ENCODE data around the gene ARIH1. TPM values are rescaled to one million over a fixed set of nuclear protein-coding genes. Genes with fewer than 3 reads are reported as not detected.

ARIH1 gene
- total RNA-seq, 2 donors from 2014 or later = 102 to 151 TPM

DNA sequence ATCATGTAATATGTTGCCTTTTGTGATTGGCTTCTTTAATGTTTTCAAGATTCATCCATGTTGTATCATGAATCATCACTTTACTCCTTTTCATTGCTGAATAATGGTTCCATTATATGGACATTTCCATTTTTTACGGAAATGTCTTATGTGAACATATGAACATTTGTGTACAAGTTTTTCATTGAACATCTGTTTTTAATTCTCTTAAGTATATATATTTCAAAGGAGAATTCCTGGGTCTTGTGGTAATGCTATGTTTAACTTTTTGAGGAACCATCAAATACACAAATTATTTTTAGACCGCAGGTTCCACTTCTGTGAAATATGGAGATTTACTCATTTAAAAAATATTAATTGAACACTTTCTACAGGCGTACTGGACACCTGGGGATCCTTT is 85.7 kb downstream of the ARIH1 start:
- no peaks in the 10 kb centered on the region for H3K27me3 ChIP-seq
- TF ChIP-seq, protein P1, sequence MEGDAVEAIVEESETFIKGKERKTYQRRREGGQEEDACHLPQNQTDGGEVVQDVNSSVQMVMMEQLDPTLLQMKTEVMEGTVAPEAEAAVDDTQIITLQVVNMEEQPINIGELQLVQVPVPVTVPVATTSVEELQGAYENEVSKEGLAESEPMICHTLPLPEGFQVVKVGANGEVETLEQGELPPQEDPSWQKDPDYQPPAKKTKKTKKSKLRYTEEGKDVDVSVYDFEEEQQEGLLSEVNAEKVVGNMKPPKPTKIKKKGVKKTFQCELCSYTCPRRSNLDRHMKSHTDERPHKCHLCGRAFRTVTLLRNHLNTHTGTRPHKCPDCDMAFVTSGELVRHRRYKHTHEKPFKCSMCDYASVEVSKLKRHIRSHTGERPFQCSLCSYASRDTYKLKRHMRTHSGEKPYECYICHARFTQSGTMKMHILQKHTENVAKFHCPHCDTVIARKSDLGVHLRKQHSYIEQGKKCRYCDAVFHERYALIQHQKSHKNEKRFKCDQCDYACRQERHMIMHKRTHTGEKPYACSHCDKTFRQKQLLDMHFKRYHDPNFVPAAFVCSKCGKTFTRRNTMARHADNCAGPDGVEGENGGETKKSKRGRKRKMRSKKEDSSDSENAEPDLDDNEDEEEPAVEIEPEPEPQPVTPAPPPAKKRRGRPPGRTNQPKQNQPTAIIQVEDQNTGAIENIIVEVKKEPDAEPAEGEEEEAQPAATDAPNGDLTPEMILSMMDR (IDR thresholded peaks at IDR 0.05) = no peak
- H3K4me1 ChIP-seq = no peaks in the 10 kb centered on the region
- no peak overlapping the region for H3K27ac ChIP-seq
- H3K9me3 ChIP-seq = no peaks in the 10 kb centered on the region
- intact Hi-C loops (cut with DNase I) = no loop called here
- no peak overlapping the region for H3K4me3 ChIP-seq
- H3K36me3 ChIP-seq = no peaks in the 10 kb centered on the region
- H3K9ac ChIP-seq (ENCODE audit: low read depth in 2 of 2, low read length in 2 of 2) = no peak overlapping the region
- DNase-seq = no peak

DNA sequence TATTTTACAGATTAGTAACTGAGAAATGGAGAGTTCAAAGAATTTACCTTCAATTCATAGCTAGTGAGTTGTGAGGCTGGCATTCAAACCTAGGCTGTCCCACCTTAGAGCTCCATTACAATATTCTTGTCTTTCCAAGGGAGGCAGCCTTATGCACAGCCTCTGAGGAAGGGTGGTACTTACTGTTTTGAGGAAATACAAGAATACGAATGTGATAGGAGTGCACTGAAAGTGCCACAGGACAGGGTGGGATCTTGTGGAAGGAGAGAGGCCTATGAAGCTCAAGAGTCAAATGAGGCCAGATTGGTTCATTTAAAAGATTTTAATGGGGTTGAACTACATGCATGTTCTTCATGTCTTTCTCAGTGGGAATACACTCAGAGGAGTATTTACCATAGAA is 86.3 kb downstream of the ARIH1 start:
- intact Hi-C loops (cut with DNase I) = no loop called here
- Histone ChIP-seq H3K4me1 (no peaks in the 10 kb centered on the region), H3K9ac (ENCODE audit: low read depth in 2 of 2, low read length in 2 of 2) (no peak overlapping the region), H3K36me3 (no peaks in the 10 kb centered on the region), H3K9me3 (no peaks in the 10 kb centered on the region), H3K4me3 (no peak overlapping the region), H3K27me3 (no peaks in the 10 kb centered on the region), H3K27ac (no peak overlapping the region)
- no peak for DNase-seq
- TF ChIP-seq, protein P1 (IDR thresholded peaks at IDR 0.05) = no peak

DNA sequence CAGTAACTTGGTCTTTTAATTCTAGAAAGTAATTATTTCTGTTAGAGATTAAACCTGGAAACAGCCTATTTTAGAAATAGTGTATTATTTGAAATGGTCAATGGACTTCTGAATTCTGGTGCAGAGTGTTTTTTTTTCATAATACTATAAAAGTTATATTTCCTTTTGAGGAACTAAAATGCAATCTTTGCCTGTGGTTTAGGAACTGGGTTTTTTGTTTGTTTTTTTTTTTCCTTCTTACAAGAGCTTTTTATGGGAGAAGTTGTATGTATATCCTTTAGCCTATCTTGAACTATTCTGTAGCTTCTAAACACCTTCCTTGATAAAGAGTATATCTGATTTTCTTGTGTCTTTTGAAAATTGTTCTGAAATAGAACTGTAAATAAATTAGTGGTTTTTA is 88.3 kb downstream of the ARIH1 start:
- intact Hi-C loops (cut with DNase I) = no loop called here
- Histone ChIP-seq H3K27ac (no peak overlapping the region), H3K4me3 (no peak overlapping the region), H3K27me3 (no peaks in the 10 kb centered on the region), H3K9me3 (no peaks in the 10 kb centered on the region), H3K4me1 (no peaks in the 10 kb centered on the region), H3K9ac (ENCODE audit: low read depth in 2 of 2, low read length in 2 of 2) (no peak overlapping the region), H3K36me3 (no peaks in the 10 kb centered on the region)
- TF ChIP-seq, protein P1 (IDR thresholded peaks at IDR 0.05) = no peak
- no peak for DNase-seq

DNA sequence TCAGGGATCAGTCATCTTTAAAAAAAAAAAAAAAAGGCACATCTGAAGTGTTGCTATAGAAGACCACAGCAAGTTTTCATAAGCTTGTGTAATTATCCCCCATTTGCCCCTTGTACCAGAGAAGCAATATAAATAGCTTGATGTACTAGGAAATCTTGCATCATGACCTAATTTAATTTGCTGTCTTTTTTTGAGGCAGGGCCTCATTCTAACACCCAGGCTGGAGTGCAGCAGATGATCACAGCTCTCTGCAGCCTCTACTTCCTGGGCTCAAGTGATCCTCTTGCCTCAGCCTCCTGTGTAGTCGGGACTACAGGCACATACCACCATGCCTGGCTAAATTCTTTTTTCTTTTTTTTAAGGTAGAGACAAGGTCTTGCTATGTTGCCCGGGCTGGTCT is 88.7 kb downstream of the ARIH1 start:
- no peak for DNase-seq
- H3K27me3 ChIP-seq = no peaks in the 10 kb centered on the region
- H3K4me3 ChIP-seq = no peak overlapping the region
- H3K36me3 ChIP-seq = no peaks in the 10 kb centered on the region
- H3K9ac ChIP-seq (ENCODE audit: low read depth in 2 of 2, low read length in 2 of 2) = no peak overlapping the region
- H3K4me1 ChIP-seq = no peaks in the 10 kb centered on the region
- intact Hi-C loops (cut with DNase I) = no loop called here
- no peaks in the 10 kb centered on the region for H3K9me3 ChIP-seq
- TF ChIP-seq, protein P1 (IDR thresholded peaks at IDR 0.05) = no peak
- H3K27ac ChIP-seq = no peak overlapping the region

DNA sequence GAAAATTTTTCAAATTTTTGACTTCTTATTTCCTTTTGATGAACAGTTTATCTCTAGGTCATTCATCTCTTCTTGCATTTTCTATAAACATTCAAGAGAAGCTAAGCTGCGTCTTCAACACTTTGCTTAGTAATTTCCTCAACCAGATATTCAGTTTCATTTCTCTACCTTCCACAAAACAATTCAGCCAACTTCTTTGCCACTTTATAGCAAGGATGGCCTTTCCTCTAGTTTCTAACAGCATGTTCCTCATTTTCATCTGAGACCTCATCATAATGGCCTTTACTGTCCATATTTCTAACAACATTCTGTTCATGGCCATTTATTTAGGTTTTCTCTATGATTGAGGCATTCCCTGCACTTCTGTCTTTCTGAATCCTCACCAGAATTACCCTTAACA is 90.0 kb downstream of the ARIH1 start:
- Histone ChIP-seq H3K9me3 (no peaks in the 10 kb centered on the region), H3K4me1 (no peaks in the 10 kb centered on the region), H3K27me3 (no peaks in the 10 kb centered on the region), H3K4me3 (no peak overlapping the region), H3K36me3 (no peaks in the 10 kb centered on the region), H3K27ac (no peak overlapping the region), H3K9ac (ENCODE audit: low read depth in 2 of 2, low read length in 2 of 2) (no peak overlapping the region)
- intact Hi-C loops (cut with DNase I) = no loop called here
- TF ChIP-seq, protein P1 (IDR thresholded peaks at IDR 0.05) = no peak
- no peak for DNase-seq

DNA sequence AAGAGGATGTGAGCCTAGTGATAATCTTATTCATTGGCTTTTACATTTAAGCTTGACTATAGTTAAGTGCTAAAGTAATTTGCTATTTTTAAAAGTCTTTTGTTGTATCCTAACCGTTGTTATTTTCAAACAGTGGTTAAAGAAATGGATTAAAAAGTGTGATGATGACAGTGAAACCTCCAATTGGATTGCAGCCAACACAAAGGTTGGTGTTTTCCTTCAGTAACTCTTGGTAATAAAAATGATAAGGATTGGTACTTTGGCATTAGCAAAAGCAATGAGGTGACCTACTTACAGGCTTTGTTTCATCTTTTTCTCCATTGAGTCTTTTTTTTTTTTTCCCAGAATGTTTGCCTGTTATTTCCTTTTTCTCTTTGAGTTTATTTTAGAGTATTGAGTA is 92.8 kb downstream of the ARIH1 start:
- H3K27ac ChIP-seq = no peak overlapping the region
- DNase-seq = no peak

More for the DNA sequence above, 92.8 kb downstream of the ARIH1 start:
- Histone ChIP-seq H3K9ac (ENCODE audit: low read depth in 2 of 2, low read length in 2 of 2) (no peak overlapping the region), H3K4me1 (no peaks in the 10 kb centered on the region), H3K36me3 (no peaks in the 10 kb centered on the region), H3K4me3 (no peak overlapping the region), H3K9me3 (no peaks in the 10 kb centered on the region), H3K27me3 (no peaks in the 10 kb centered on the region)
- intact Hi-C loops (cut with DNase I) = no loop called here
- TF ChIP-seq, protein P1 (IDR thresholded peaks at IDR 0.05) = no peak
